ENCODE data around the gene INTS15. TPM values are rescaled to one million over a fixed set of nuclear protein-coding genes. Genes with fewer than 3 reads are reported as not detected.
A peak's percentile ranks its signal among the peaks of the same experiment; 100 is the strongest.

INTS15 gene
- total and polyA plus RNA-seq, 9 of the 15 experiments (the other 6 are each of a cell fraction or from before 2014, with no cell fraction given): 0.52 to 28.9 (median 11.6) TPM

DNA sequence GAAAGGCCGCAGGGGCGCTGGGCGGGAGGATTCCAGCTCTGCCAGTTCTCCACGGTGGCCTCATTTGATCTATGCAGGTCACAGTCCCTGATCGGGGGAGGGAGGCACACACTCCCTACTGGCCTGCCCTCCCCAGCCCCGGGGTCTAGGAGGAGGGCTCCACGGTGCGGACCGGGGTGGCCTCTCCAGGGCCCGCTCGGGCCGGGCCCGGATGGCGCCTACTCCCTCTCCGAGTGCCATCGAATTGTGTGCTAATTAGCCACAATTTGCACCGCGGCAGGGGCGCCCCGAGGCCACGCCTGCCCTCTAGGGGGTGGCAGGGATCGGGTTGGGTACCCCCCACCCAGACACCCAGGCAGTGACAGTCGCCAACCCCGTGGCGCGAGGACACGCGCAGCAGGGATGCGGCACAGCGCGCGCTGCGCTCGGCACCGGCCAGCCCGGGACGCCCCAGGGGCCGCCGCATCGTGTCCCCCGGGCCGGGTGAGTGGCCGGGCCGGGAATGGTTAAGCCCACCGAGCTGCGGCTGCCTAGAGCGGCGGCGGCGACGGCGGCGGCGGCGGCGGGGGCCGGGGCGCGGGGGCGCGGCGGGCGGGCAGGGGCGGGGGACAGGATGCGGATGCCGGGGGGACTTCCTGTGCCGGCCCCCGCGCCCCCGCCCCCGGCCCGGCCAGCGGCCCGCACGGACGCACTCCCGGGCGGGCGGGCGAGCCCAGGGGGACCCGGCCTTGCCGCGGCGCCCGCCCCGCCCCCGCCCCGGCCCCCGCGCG is 25.3 kb downstream of the INTS15 start, which contains the start of gene ZNF853:
Gene ZNF853 (plus strand): TSS at position 658 of the 770 bp plus-strand sequence. CDS start 565 bp downstream, outside the sequence.
- no peak within 1 kb of the TSS for H3K4me3 ChIP-seq
- H3K9me1 ChIP-seq (ENCODE audit: control insufficient read depth, insufficient read depth, low read length): no peaks in the 10 kb centered on the region
- intact Hi-C loops (cut with micrococcal nuclease) (no loop called here), in situ Hi-C loops (cut with MboI) (no loop called here)
- H3K9me3 ChIP-seq (replicated peaks; ENCODE audit: control insufficient read depth, insufficient read depth, low read depth, low read length): no peaks in the 10 kb centered on the region
- ATAC-seq: no peak
- no peaks in the 10 kb centered on the region for H3K36me3 ChIP-seq (ENCODE audit: control insufficient read depth, insufficient read depth, low read length)
- no peak for FAIRE-seq
- no peaks in the 10 kb centered on the region for H4K20me1 ChIP-seq (replicated peaks; ENCODE audit: control insufficient read depth, insufficient read depth, low read length)
- no TSS peak for BruUV-seq (replicated peaks)
- peaks cover 0 to 16% of the 10 kb centered on the region in 2 experiments; a peak in 2 of 5 replicates for H3K4me1 ChIP-seq (replicated peaks in 1 of 2; ENCODE audit: control insufficient read depth in 2 of 2, insufficient read depth in 2 of 2, low read length in 2 of 2)
- ChIA-PET CTCF (ENCODE audit: low intra/inter-chr PET ratio) (no interaction called here), POLR2A (no interaction called here)
- WGBS (ENCODE audit: insufficient coverage, low coverage, missing lambda C conversion rate): 61% methylated on average over 31 of the region's 91 CpGs
- peaks cover 32 to 64% of the 10 kb centered on the region in 2 experiments for H3K27me3 ChIP-seq (ENCODE audit: control insufficient read depth in 2 of 2, insufficient read depth in 2 of 2, low read length in 2 of 2)
- no peak within 1 kb of the TSS for H3K9ac ChIP-seq (ENCODE audit: insufficient read depth in 1 of 2, low read depth in 2 of 2, low read length in 2 of 2)
- no peaks in the 10 kb centered on the region for H3K79me2 ChIP-seq (ENCODE audit: control insufficient read depth, insufficient read depth, low read length)
- no peak for TF ChIP-seq GTF2A2 (tag; IDR thresholded peaks at IDR 0.05)
- TF ChIP-seq CBX3 (IDR thresholded peaks at IDR 0.05; ENCODE audit: borderline replicate concordance in 1 of 2, low read length in 2 of 2): no peak
- TF ChIP-seq, protein P1, sequence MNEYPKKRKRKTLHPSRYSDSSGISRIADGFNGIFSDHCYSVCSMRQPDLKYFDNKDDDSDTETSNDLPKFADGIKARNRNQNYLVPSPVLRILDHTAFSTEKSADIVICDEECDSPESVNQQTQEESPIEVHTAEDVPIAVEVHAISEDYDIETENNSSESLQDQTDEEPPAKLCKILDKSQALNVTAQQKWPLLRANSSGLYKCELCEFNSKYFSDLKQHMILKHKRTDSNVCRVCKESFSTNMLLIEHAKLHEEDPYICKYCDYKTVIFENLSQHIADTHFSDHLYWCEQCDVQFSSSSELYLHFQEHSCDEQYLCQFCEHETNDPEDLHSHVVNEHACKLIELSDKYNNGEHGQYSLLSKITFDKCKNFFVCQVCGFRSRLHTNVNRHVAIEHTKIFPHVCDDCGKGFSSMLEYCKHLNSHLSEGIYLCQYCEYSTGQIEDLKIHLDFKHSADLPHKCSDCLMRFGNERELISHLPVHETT (CRISPR knock-in tag; conservative IDR thresholded peaks at IDR 0.05 in 1 of 2, IDR thresholded peaks at IDR 0.05 in 1 of 2): no peak
- no peak for TF ChIP-seq POLR3A (IDR thresholded peaks at IDR 0.05; ENCODE audit: borderline replicate concordance, extremely low read depth, insufficient read depth, insufficient read length)
- TF ChIP-seq ZNF212 (CRISPR knock-in tag; IDR thresholded peaks at IDR 0.05): no peak
- H2AFZ ChIP-seq (ENCODE audit: low read depth, low read length): no peak within 1 kb of the TSS
- no peak within 1 kb of the TSS for H3K27ac ChIP-seq (ENCODE audit: extremely low read depth, low read depth, low read length)
- H3K4me2 ChIP-seq (ENCODE audit: insufficient read depth, low read length): no peak within 1 kb of the TSS
- peak in 2 of 4 experiments; percentile 25 to 33 for DNase-seq (ENCODE audit: extremely low read depth in 1 of 4, low spot score in 3 of 4)

Measured in K562 (cell line).